Liver (tissue), 3 donors: ENCODE data around the gene HACD4.
"Not testable (repeated sequence)": the region's sequence is repeated elsewhere in the genome, so short reads cannot be mapped to it uniquely, and the experiment has no call there.

Experiments
- CTCF ChIP-seq: fragments of 150-350 bp; IDR thresholded peaks from 2 replicates; pipeline ENCODE4 v1.5.1; 2017; ENCODE audit warnings: improper control_type of control experiment, low read depth, low read length; ENCODE audit not compliant: missing input control
- EGR1 ChIP-seq, 2 donors: IDR thresholded peaks; 2 replicates each; pipeline ENCODE4 v1.6.1; 2016 to 2018; ENCODE audit warnings: antibody characterized with exemption in 2 of 2, low read depth in 2 of 2
- HNF4G ChIP-seq: IDR thresholded peaks from 2 replicates; pipeline ENCODE4 v1.6.1; 2016; ENCODE audit warnings: antibody characterized with exemption
- JUND ChIP-seq, 2 donors: IDR thresholded peaks; 2 replicates each; pipeline ENCODE4 v1.6.1; 2016; ENCODE audit warnings: antibody characterized with exemption in 2 of 2
- MAX ChIP-seq: IDR thresholded peaks from 2 replicates; pipeline ENCODE4 v1.6.1; 2016; ENCODE audit warnings: antibody characterized with exemption
- RAD21 ChIP-seq, 2 donors: IDR thresholded peaks; 2 replicates each; pipeline ENCODE4 v1.6.1; 2016; ENCODE audit warnings: antibody characterized with exemption in 2 of 2, mild to moderate bottlenecking in 2 of 2
- RXRA ChIP-seq, 2 donors: IDR thresholded peaks; 2 replicates each; pipeline ENCODE4 v1.6.1; 2017 to 2018; ENCODE audit warnings: antibody characterized with exemption in 2 of 2, mild to moderate bottlenecking in 1 of 2
- ZBTB33 ChIP-seq: IDR thresholded peaks from 2 replicates; pipeline ENCODE4 v1.6.1; 2016; ENCODE audit warnings: antibody characterized with exemption
- donor health status: healthy.
- donor health status: healthy.

- TF ChIP-seq CTCF; EGR1 (IDR thresholded peaks at IDR 0.05; ENCODE audit: low read depth in 2 of 2); MAX; JUND (IDR thresholded peaks at IDR 0.05); HNF4G; ZBTB33; RXRA (IDR thresholded peaks at IDR 0.05); RAD21 (IDR thresholded peaks at IDR 0.05): not testable (repeated sequence)
These were observed 58.0 kb downstream of the HACD4 start for GRCh38 chr9:20973246-20973947.
